Measurements from ENCODE around the gene EIF4G3.
"Not testable (repeated sequence)": the region's sequence is repeated elsewhere in the genome, so short reads cannot be mapped to it uniquely, and the experiment has no call there.

The EIF4G3 gene

GRCh38 chr1:20830378-20830777, 346.3 kb downstream of the EIF4G3 start:
- DNase-seq (ENCODE audit: low read depth, low spot score) = no peak

- no peak for DNase-seq (ENCODE audit: low read depth, low spot score)
Observed at GRCh38 chr1:20829946-20830345, 346.8 kb downstream of the EIF4G3 start.

- DNase-seq (ENCODE audit: low read depth, low spot score) = no peak
Observed at GRCh38 chr1:20829531-20829930, 347.2 kb downstream of the EIF4G3 start.

GRCh38 chr1:20823845-20824244, 352.9 kb downstream of the EIF4G3 start:
- no peak for DNase-seq (ENCODE audit: low read depth, low spot score)

- DNase-seq (ENCODE audit: low read depth, low spot score) = no peak
Observed at GRCh38 chr1:20821466-20821865, 355.2 kb downstream of the EIF4G3 start.

GRCh38 chr1:20819818-20820217, 356.9 kb downstream of the EIF4G3 start:
- DNase-seq (ENCODE audit: low read depth, low spot score) = no peak

- no peak for DNase-seq (ENCODE audit: low read depth, low spot score)
Observed at GRCh38 chr1:20814534-20814871, 362.2 kb downstream of the EIF4G3 start.

- DNase-seq (ENCODE audit: low read depth, low spot score) = no peak
Observed at GRCh38 chr1:20811916-20812315, 364.8 kb downstream of the EIF4G3 start.

- no peak for DNase-seq (ENCODE audit: low read depth, low spot score)
Observed at GRCh38 chr1:20793236-20793635, 383.5 kb downstream of the EIF4G3 start.

- no peak for DNase-seq (ENCODE audit: low read depth, low spot score)
Observed at GRCh38 chr1:20792196-20792595, 384.5 kb downstream of the EIF4G3 start.

GRCh38 chr1:20790785-20791184, 385.9 kb downstream of the EIF4G3 start:
- DNase-seq (ENCODE audit: low read depth, low spot score) = no peak

GRCh38 chr1:20789598-20789997, 387.1 kb downstream of the EIF4G3 start:
- DNase-seq (ENCODE audit: low read depth, low spot score) = not testable (repeated sequence)

GRCh38 chr1:20787840-20788795, 388.6 kb downstream of the EIF4G3 start:
- no peak for DNase-seq (ENCODE audit: low read depth, low spot score)

- peak; percentile 47 for DNase-seq (ENCODE audit: low read depth, low spot score)
Observed at GRCh38 chr1:20787029-20787839, 389.5 kb downstream of the EIF4G3 start, which contains the start of gene HP1BP3. Gene HP1BP3 (minus strand): TSS chr1:20787307. CDS start chr1:20780440, 6,867 bp downstream.

GRCh38 chr1:20786253-20787028, 390.3 kb downstream of the EIF4G3 start:
- peak; percentile 87 for DNase-seq (ENCODE audit: low read depth, low spot score)

- DNase-seq (ENCODE audit: low read depth, low spot score) = no peak
Observed at GRCh38 chr1:20785907-20786252, 390.8 kb downstream of the EIF4G3 start.

- no peak for DNase-seq (ENCODE audit: low read depth, low spot score)
Observed at GRCh38 chr1:20775700-20776099, 401.0 kb downstream of the EIF4G3 start.

GRCh38 chr1:20771780-20772179, 404.9 kb downstream of the EIF4G3 start:
- no peak for DNase-seq (ENCODE audit: low read depth, low spot score)

- DNase-seq (ENCODE audit: low read depth, low spot score) = no peak
Observed at GRCh38 chr1:20770314-20771087, 406.2 kb downstream of the EIF4G3 start.

GRCh38 chr1:20767271-20767670, 409.4 kb downstream of the EIF4G3 start:
- DNase-seq (ENCODE audit: low read depth, low spot score) = no peak

- no peak for DNase-seq (ENCODE audit: low read depth, low spot score)
Observed at GRCh38 chr1:20763417-20763816, 413.3 kb downstream of the EIF4G3 start.

All from smooth muscle cell of the brain vasculature (primary cell).